SK-N-SH treated with all-trans-retinoic acid at 6 μM for 48 hours (cell line): ENCODE data around the gene ATP13A2.

Source experiments
- ATAC-seq: fragments of 200-7000 bp; cut with Tn5 transposase; 3 replicates; pipeline ENCODE4 v1.9.1; 2020; ENCODE audit warnings: mild to moderate bottlenecking, moderate library complexity
- ARNTL ChIP-seq: fragments of 450-650 bp; formaldehyde crosslinking; IDR thresholded peaks from 2 replicates; pipeline ENCODE4 v1.5.0; 2020; ENCODE audit warnings: low read depth, mild to moderate bottlenecking, moderate library complexity, borderline replicate concordance
- BACH2 ChIP-seq: fragments of 250-450 bp; sonication (Bioruptor Pico); IDR thresholded peaks from 2 replicates; pipeline ENCODE4 v1.9.0; 2021; ENCODE audit warnings: mild to moderate bottlenecking, borderline replicate concordance
- CSDC2 ChIP-seq: fragments of 250-450 bp; sonication (Bioruptor Pico); IDR thresholded peaks from 2 replicates; pipeline ENCODE4 v1.5.0; 2020; ENCODE audit warnings: mild to moderate bottlenecking, moderate library complexity
- GLIS3 ChIP-seq: fragments of 250-450 bp; sonication (Bioruptor Pico); IDR thresholded peaks from 2 replicates; pipeline ENCODE4 v1.5.0; 2020; ENCODE audit warnings: mild to moderate bottlenecking, moderate library complexity
- ISL1 ChIP-seq: fragments of 250-450 bp; sonication (Bioruptor Pico); IDR thresholded peaks from 2 replicates; pipeline ENCODE4 v2.1.2; 2022; ENCODE audit warnings: mild to moderate bottlenecking, moderate library complexity
- PPARA ChIP-seq: fragments of 250-450 bp; sonication (Bioruptor Pico); IDR thresholded peaks from 2 replicates; pipeline ENCODE4 v1.5.0; 2020; ENCODE audit warnings: mild to moderate bottlenecking, borderline replicate concordance
- RARB ChIP-seq: fragments of 250-450 bp; sonication (Bioruptor Pico); IDR thresholded peaks from 2 replicates; pipeline ENCODE4 v1.8.0; 2021; ENCODE audit warnings: mild to moderate bottlenecking, moderate library complexity
- SNAI2 ChIP-seq: fragments of 250-450 bp; sonication (Bioruptor Pico); IDR thresholded peaks from 2 replicates; pipeline ENCODE4 v1.5.0; 2020; ENCODE audit warnings: mild to moderate bottlenecking, moderate library complexity
- TCF4 ChIP-seq: fragments of 250-450 bp; sonication (Bioruptor Pico); IDR thresholded peaks from 2 replicates; pipeline ENCODE4 v1.8.0; 2021; ENCODE audit warnings: mild to moderate bottlenecking, moderate library complexity, borderline replicate concordance
- TOX ChIP-seq: fragments of 250-450 bp; sonication (Bioruptor Pico); IDR thresholded peaks from 2 replicates; pipeline ENCODE4 v1.8.0; 2021; ENCODE audit warnings: mild to moderate bottlenecking, moderate library complexity, borderline replicate concordance
- ZC3H10 ChIP-seq: fragments of 250-450 bp; sonication (Bioruptor Pico); IDR thresholded peaks from 2 replicates; pipeline ENCODE4 v1.5.1; 2021; ENCODE audit warnings: mild to moderate bottlenecking, moderate library complexity
- ZFP3 ChIP-seq: fragments of 250-450 bp; sonication (Bioruptor Pico); IDR thresholded peaks from 2 replicates; pipeline ENCODE4 v1.5.0; 2020; ENCODE audit warnings: mild to moderate bottlenecking, moderate library complexity
- ZFP30 ChIP-seq: fragments of 450-650 bp; formaldehyde crosslinking; IDR thresholded peaks from 2 replicates; pipeline ENCODE4 v1.5.0; 2022; ENCODE audit warnings: mild to moderate bottlenecking, moderate library complexity
- ZNF565 ChIP-seq: fragments of 450-650 bp; formaldehyde crosslinking; conservative IDR thresholded peaks from 2 replicates; pipeline ENCODE4 v1.5.0; 2020; ENCODE audit warnings: low read depth, mild to moderate bottlenecking, moderate library complexity
- ZNF70 ChIP-seq: fragments of 450-650 bp; formaldehyde crosslinking; IDR thresholded peaks from 2 replicates; pipeline ENCODE4 v1.5.0; 2020; ENCODE audit warnings: mild to moderate bottlenecking, moderate library complexity
- ZNF8 ChIP-seq: fragments of 450-650 bp; formaldehyde crosslinking; IDR thresholded peaks from 2 replicates; pipeline ENCODE4 v1.5.0; 2020; ENCODE audit warnings: mild to moderate bottlenecking, moderate library complexity
- TF ChIP-seq, protein P1 (sequence below): fragments of 250-450 bp; sonication (Bioruptor Pico); IDR thresholded peaks from 2 replicates; pipeline ENCODE4 v1.5.1; 2021; ENCODE audit warnings: mild to moderate bottlenecking, moderate library complexity
- TF ChIP-seq, protein P2 (sequence below): fragments of 250-450 bp; sonication (Bioruptor Pico); IDR thresholded peaks from 2 replicates; pipeline ENCODE4 v1.5.1; 2020; ENCODE audit warnings: low read depth, mild to moderate bottlenecking, moderate library complexity
- TF ChIP-seq, protein P3 (sequence below): fragments of 250-450 bp; sonication (Bioruptor Pico); IDR thresholded peaks from 2 replicates; pipeline ENCODE4 v1.5.0; 2020; ENCODE audit warnings: mild to moderate bottlenecking, moderate library complexity
- TF ChIP-seq, protein P4 (sequence below): fragments of 250-450 bp; sonication (Bioruptor Pico); IDR thresholded peaks from 2 replicates; pipeline ENCODE4 v1.8.0; 2020; ENCODE audit warnings: mild to moderate bottlenecking, moderate library complexity, borderline replicate concordance

The ATP13A2 gene

GRCh38 chr1:17027900-17028299, 16.2 kb upstream of the ATP13A2 start:
- TF ChIP-seq ZNF565 (no peak), GLIS3 (CRISPR knock-in tag) (no peak), CSDC2 (CRISPR knock-in tag) (no peak), ZFP30 (CRISPR knock-in tag) (no peak), ZC3H10 (CRISPR knock-in tag) (no peak), ZFP3 (CRISPR knock-in tag) (no peak)
- TF ChIP-seq, protein P1, sequence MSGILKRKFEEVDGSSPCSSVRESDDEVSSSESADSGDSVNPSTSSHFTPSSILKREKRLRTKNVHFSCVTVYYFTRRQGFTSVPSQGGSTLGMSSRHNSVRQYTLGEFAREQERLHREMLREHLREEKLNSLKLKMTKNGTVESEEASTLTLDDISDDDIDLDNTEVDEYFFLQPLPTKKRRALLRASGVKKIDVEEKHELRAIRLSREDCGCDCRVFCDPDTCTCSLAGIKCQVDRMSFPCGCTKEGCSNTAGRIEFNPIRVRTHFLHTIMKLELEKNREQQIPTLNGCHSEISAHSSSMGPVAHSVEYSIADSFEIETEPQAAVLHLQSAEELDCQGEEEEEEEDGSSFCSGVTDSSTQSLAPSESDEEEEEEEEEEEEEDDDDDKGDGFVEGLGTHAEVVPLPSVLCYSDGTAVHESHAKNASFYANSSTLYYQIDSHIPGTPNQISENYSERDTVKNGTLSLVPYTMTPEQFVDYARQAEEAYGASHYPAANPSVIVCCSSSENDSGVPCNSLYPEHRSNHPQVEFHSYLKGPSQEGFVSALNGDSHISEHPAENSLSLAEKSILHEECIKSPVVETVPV (CRISPR knock-in tag) = no peak

GRCh38 chr1:17027403-17027802, 15.7 kb upstream of the ATP13A2 start:
- no peak for ATAC-seq
- no peak for TF ChIP-seq TOX (CRISPR knock-in tag)
- TF ChIP-seq CSDC2 (CRISPR knock-in tag) = no peak
- TF ChIP-seq ZFP3 (CRISPR knock-in tag) = no peak
- TF ChIP-seq ZC3H10 (CRISPR knock-in tag) = no peak
- no peak for TF ChIP-seq RARB
- no peak for TF ChIP-seq ZFP30 (CRISPR knock-in tag)
- no peak for TF ChIP-seq SNAI2 (CRISPR knock-in tag)
- TF ChIP-seq ZNF70 (CRISPR knock-in tag) = no peak
- no peak for TF ChIP-seq BACH2 (CRISPR knock-in tag)
- no peak for TF ChIP-seq ISL1
- TF ChIP-seq ZNF8 (CRISPR knock-in tag) = no peak
- TF ChIP-seq, protein P2, sequence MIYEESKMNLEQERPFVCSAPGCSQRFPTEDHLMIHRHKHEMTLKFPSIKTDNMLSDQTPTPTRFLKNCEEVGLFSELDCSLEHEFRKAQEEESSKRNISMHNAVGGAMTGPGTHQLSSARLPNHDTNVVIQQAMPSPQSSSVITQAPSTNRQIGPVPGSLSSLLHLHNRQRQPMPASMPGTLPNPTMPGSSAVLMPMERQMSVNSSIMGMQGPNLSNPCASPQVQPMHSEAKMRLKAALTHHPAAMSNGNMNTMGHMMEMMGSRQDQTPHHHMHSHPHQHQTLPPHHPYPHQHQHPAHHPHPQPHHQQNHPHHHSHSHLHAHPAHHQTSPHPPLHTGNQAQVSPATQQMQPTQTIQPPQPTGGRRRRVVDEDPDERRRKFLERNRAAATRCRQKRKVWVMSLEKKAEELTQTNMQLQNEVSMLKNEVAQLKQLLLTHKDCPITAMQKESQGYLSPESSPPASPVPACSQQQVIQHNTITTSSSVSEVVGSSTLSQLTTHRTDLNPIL = no peak
- TF ChIP-seq TCF4 (CRISPR knock-in tag) = no peak
- TF ChIP-seq, protein P3, sequence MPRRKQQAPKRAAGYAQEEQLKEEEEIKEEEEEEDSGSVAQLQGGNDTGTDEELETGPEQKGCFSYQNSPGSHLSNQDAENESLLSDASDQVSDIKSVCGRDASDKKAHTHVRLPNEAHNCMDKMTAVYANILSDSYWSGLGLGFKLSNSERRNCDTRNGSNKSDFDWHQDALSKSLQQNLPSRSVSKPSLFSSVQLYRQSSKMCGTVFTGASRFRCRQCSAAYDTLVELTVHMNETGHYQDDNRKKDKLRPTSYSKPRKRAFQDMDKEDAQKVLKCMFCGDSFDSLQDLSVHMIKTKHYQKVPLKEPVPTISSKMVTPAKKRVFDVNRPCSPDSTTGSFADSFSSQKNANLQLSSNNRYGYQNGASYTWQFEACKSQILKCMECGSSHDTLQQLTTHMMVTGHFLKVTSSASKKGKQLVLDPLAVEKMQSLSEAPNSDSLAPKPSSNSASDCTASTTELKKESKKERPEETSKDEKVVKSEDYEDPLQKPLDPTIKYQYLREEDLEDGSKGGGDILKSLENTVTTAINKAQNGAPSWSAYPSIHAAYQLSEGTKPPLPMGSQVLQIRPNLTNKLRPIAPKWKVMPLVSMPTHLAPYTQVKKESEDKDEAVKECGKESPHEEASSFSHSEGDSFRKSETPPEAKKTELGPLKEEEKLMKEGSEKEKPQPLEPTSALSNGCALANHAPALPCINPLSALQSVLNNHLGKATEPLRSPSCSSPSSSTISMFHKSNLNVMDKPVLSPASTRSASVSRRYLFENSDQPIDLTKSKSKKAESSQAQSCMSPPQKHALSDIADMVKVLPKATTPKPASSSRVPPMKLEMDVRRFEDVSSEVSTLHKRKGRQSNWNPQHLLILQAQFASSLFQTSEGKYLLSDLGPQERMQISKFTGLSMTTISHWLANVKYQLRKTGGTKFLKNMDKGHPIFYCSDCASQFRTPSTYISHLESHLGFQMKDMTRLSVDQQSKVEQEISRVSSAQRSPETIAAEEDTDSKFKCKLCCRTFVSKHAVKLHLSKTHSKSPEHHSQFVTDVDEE = no peak
- TF ChIP-seq ARNTL (CRISPR knock-in tag) = no peak

More at GRCh38 chr1:17027900-17028299, 16.2 kb upstream of the ATP13A2 start:
- no peak for ATAC-seq

DNA sequence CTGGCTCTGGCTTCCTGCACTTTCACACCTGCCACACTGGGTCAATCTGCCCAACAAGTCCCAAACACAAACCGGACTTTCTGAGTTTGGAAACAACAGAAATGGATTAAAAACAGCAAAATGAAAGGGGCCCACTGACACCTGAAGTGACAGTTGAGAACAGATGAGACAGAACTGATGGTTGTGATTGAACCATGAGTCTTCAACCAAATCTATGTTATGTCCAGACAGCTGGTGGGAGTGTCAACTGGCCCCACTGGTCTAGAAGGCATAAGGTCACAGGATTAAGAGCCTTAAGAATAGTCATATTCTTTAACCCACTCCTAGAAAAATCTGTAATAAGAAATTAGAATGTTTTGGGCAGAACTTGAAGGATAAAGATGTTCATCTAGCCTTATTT, 13.0 kb upstream of the ATP13A2 start:
- TF ChIP-seq TCF4 (CRISPR knock-in tag) (no peak), ZNF70 (CRISPR knock-in tag) (no peak), SNAI2 (CRISPR knock-in tag) (no peak), CSDC2 (CRISPR knock-in tag) (no peak), RARB (no peak), PPARA (CRISPR knock-in tag) (no peak), ZNF565 (no peak), GLIS3 (CRISPR knock-in tag) (no peak)
- TF ChIP-seq, protein P3 = no peak
- no peak for ATAC-seq

DNA sequence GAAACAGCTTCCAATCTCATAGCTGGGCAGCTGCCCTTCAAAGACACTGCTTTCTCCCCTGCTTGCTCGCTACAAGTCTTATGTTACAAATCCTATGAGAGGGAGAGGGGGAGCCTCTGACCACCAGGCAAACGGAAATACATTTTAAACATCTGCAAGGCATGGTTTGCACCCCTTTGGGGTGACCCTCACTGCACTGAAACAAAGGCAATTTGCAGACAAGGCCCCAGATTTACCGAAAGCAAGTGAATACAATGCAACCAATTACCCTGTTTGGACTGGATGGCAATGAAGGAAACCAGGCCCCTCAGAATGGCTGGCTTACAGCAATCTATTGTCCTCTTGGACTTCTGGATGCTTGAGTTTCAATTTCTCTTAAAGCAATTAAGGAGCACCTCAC, 11.8 kb upstream of the ATP13A2 start:
- ATAC-seq = no peak
- TF ChIP-seq ZFP30 (CRISPR knock-in tag) (no peak), ZNF565 (no peak), RARB (no peak), TCF4 (CRISPR knock-in tag) (no peak), ISL1 (no peak), ZNF70 (CRISPR knock-in tag) (no peak), ZFP3 (CRISPR knock-in tag) (no peak), TOX (CRISPR knock-in tag) (no peak), ZC3H10 (CRISPR knock-in tag) (no peak)
- TF ChIP-seq, protein P2 = no peak
- TF ChIP-seq, protein P4, sequence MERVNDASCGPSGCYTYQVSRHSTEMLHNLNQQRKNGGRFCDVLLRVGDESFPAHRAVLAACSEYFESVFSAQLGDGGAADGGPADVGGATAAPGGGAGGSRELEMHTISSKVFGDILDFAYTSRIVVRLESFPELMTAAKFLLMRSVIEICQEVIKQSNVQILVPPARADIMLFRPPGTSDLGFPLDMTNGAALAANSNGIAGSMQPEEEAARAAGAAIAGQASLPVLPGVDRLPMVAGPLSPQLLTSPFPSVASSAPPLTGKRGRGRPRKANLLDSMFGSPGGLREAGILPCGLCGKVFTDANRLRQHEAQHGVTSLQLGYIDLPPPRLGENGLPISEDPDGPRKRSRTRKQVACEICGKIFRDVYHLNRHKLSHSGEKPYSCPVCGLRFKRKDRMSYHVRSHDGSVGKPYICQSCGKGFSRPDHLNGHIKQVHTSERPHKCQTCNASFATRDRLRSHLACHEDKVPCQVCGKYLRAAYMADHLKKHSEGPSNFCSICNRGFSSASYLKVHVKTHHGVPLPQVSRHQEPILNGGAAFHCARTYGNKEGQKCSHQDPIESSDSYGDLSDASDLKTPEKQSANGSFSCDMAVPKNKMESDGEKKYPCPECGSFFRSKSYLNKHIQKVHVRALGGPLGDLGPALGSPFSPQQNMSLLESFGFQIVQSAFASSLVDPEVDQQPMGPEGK = no peak
- TF ChIP-seq, protein P3 = no peak
